Measurements from ENCODE around the gene ITIH5.

DNA sequence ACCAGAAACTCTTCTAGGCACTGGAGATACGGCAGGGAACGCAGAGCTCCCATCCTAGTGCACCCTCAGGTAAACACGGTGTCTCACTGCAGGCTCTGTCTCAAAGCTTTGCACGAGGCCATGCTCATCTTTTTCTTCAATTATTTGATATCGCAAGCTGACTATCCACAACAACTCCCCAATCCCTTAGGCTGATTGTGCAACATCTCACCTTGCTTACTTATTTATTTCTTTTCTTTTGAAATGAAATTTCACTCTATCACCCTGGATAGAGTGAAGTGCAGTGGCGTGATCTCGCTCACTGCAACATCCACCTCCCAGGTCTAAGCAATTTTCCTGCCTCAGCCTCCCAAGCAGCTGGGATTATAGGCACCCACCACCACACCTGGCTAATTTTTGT, 48.7 kb upstream of the ITIH5 start:
- TF ChIP-seq, protein P1, sequence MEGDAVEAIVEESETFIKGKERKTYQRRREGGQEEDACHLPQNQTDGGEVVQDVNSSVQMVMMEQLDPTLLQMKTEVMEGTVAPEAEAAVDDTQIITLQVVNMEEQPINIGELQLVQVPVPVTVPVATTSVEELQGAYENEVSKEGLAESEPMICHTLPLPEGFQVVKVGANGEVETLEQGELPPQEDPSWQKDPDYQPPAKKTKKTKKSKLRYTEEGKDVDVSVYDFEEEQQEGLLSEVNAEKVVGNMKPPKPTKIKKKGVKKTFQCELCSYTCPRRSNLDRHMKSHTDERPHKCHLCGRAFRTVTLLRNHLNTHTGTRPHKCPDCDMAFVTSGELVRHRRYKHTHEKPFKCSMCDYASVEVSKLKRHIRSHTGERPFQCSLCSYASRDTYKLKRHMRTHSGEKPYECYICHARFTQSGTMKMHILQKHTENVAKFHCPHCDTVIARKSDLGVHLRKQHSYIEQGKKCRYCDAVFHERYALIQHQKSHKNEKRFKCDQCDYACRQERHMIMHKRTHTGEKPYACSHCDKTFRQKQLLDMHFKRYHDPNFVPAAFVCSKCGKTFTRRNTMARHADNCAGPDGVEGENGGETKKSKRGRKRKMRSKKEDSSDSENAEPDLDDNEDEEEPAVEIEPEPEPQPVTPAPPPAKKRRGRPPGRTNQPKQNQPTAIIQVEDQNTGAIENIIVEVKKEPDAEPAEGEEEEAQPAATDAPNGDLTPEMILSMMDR (conservative IDR thresholded peaks at IDR 0.05; ENCODE audit: low read length): no peak
- TF ChIP-seq EZH2phosphoT487 (IDR thresholded peaks at IDR 0.05; ENCODE audit: borderline replicate concordance, low read depth, low read length): no peak

Measured in OCI-LY7 (cell line).